Activated naive CD8-positive, alpha-beta T cell treated with anti-CD3 and anti-CD28 coated beads, Interleukin-2, amount 50 U/mL, for 24 hours (primary cell): ENCODE data around the gene PLCD1.
"Not testable (repeated sequence)": the region's sequence is repeated elsewhere in the genome, so short reads cannot be mapped to it uniquely, and the experiment has no call there.

Experiments
- ATAC-seq: fragments of 150-1000 bp; cut with Tn5 transposase; one replicate; pipeline ENCODE4 v1.10.0; 2021
- DNase-seq: peaks from one replicate; pipeline ENCODE4 v3.0.0; 2021
- H3K27ac Mint-ChIP-seq: one replicate; pipeline ENCODE4 v1.8.0; 2021; ENCODE audit warnings: mild to moderate bottlenecking, mixed read lengths
- H3K27me3 Mint-ChIP-seq: one replicate; pipeline ENCODE4 v1.8.0; 2021; ENCODE audit warnings: mixed read lengths
- H3K36me3 Mint-ChIP-seq: one replicate; pipeline ENCODE4 v1.8.0; 2021; ENCODE audit warnings: low read depth, mixed read lengths
- H3K4me1 Mint-ChIP-seq: one replicate; pipeline ENCODE4 v1.8.0; 2021; ENCODE audit warnings: mixed read lengths
- H3K4me3 Mint-ChIP-seq: one replicate; pipeline ENCODE4 v1.8.0; 2021; ENCODE audit warnings: mild to moderate bottlenecking, moderate library complexity, mixed read lengths
- H3K9me3 Mint-ChIP-seq: one replicate; pipeline ENCODE4 v1.8.0; 2021; ENCODE audit warnings: mixed read lengths

The PLCD1 gene

GRCh38 chr3:37993820-37994638 lies 35.4 kb downstream of the PLCD1 start:
- Mint-ChIP-seq H3K4me3 (peak overlapping the region; percentile 91), H3K27ac (peak overlapping the region; percentile 90), H3K4me1 (peaks cover 48% of the 10 kb centered on the region), H3K36me3 (peaks cover 18% of the 10 kb centered on the region), H3K27me3 (no peaks in the 10 kb centered on the region), H3K9me3 (no peaks in the 10 kb centered on the region)
- DNase-seq = peak; percentile 80
- peak; percentile 75 for ATAC-seq

GRCh38 chr3:37993460-37993819 lies 36.0 kb downstream of the PLCD1 start:
- DNase-seq (no peak), ATAC-seq (no peak)
- Mint-ChIP-seq H3K4me3 (peak overlapping the region; percentile 91), H3K27ac (peak overlapping the region; percentile 90), H3K4me1 (peaks cover 44% of the 10 kb centered on the region), H3K9me3 (no peaks in the 10 kb centered on the region), H3K36me3 (peaks cover 18% of the 10 kb centered on the region), H3K27me3 (no peaks in the 10 kb centered on the region)

- peaks cover 18% of the 10 kb centered on the region for H3K36me3 Mint-ChIP-seq
- no peak for ATAC-seq
- H3K4me3 Mint-ChIP-seq = peak overlapping the region; percentile 91
- H3K27me3 Mint-ChIP-seq = no peaks in the 10 kb centered on the region
- H3K4me1 Mint-ChIP-seq = peaks cover 40% of the 10 kb centered on the region
- H3K27ac Mint-ChIP-seq = peak overlapping the region; percentile 90
- DNase-seq = no peak
- no peaks in the 10 kb centered on the region for H3K9me3 Mint-ChIP-seq
These were observed 36.4 kb downstream of the PLCD1 start for GRCh38 chr3:37993067-37993455.

- Mint-ChIP-seq H3K4me1 (peaks cover 37% of the 10 kb centered on the region), H3K27ac (no peak overlapping the region), H3K36me3 (peaks cover 18% of the 10 kb centered on the region), H3K27me3 (no peaks in the 10 kb centered on the region), H3K4me3 (peak overlapping the region; percentile 91), H3K9me3 (no peaks in the 10 kb centered on the region)
- ATAC-seq (no peak), DNase-seq (no peak)
These were observed 37.0 kb downstream of the PLCD1 start for GRCh38 chr3:37992271-37993066.

GRCh38 chr3:37991823-37992222 lies 37.6 kb downstream of the PLCD1 start:
- Mint-ChIP-seq H3K4me3 (no peak overlapping the region), H3K36me3 (peaks cover 17% of the 10 kb centered on the region), H3K27me3 (no peaks in the 10 kb centered on the region), H3K4me1 (peaks cover 35% of the 10 kb centered on the region), H3K9me3 (no peaks in the 10 kb centered on the region), H3K27ac (no peak overlapping the region)
- ATAC-seq (no peak), DNase-seq (no peak)

- no peak overlapping the region for H3K27ac Mint-ChIP-seq
- peaks cover 11% of the 10 kb centered on the region for H3K36me3 Mint-ChIP-seq
- no peaks in the 10 kb centered on the region for H3K27me3 Mint-ChIP-seq
- H3K4me1 Mint-ChIP-seq = peaks cover 28% of the 10 kb centered on the region
- no peaks in the 10 kb centered on the region for H3K9me3 Mint-ChIP-seq
- H3K4me3 Mint-ChIP-seq = no peak overlapping the region
- ATAC-seq (no peak), DNase-seq (no peak)
These were observed 38.3 kb downstream of the PLCD1 start for GRCh38 chr3:37991109-37991508.

- Mint-ChIP-seq H3K4me1 (peaks cover 22% of the 10 kb centered on the region), H3K4me3 (no peak within 1 kb of the TSS), H3K9me3 (no peaks in the 10 kb centered on the region), H3K36me3 (peaks cover 6% of the 10 kb centered on the region), H3K27me3 (no peaks in the 10 kb centered on the region), H3K27ac (no peak within 1 kb of the TSS)
- no peak for ATAC-seq
- DNase-seq = no peak
These were observed 38.9 kb downstream of the PLCD1 start, which contains the start of gene VILL for GRCh38 chr3:37990527-37990926. VILL (plus strand) TSS chr3:37990786; CDS start chr3:37993673, 2,887 bp downstream.

GRCh38 chr3:37989821-37990480 lies 39.5 kb downstream of the PLCD1 start:
- no peak for ATAC-seq
- Mint-ChIP-seq H3K27me3 (no peaks in the 10 kb centered on the region), H3K27ac (no peak overlapping the region), H3K4me3 (no peak overlapping the region), H3K9me3 (no peaks in the 10 kb centered on the region), H3K36me3 (peaks cover under 1% of the 10 kb centered on the region), H3K4me1 (peaks cover 16% of the 10 kb centered on the region)
- no peak for DNase-seq

GRCh38 chr3:37988931-37989525 lies 40.4 kb downstream of the PLCD1 start:
- Mint-ChIP-seq H3K4me3 (no peak overlapping the region), H3K36me3 (no peaks in the 10 kb centered on the region), H3K27ac (no peak overlapping the region), H3K27me3 (no peaks in the 10 kb centered on the region), H3K4me1 (peaks cover 8% of the 10 kb centered on the region), H3K9me3 (no peaks in the 10 kb centered on the region)
- no peak for ATAC-seq
- no peak for DNase-seq

- H3K9me3 Mint-ChIP-seq, H3K27me3 Mint-ChIP-seq, ATAC-seq, H3K36me3 Mint-ChIP-seq, H3K27ac Mint-ChIP-seq, H3K4me1 Mint-ChIP-seq, H3K4me3 Mint-ChIP-seq, DNase-seq: not testable (repeated sequence)
These were observed 41.1 kb downstream of the PLCD1 start for GRCh38 chr3:37988376-37988775.

- H3K27ac Mint-ChIP-seq = no peak overlapping the region
- no peaks in the 10 kb centered on the region for H3K4me1 Mint-ChIP-seq
- no peaks in the 10 kb centered on the region for H3K27me3 Mint-ChIP-seq
- ATAC-seq = no peak
- H3K4me3 Mint-ChIP-seq = no peak overlapping the region
- no peaks in the 10 kb centered on the region for H3K9me3 Mint-ChIP-seq
- DNase-seq = no peak
- no peaks in the 10 kb centered on the region for H3K36me3 Mint-ChIP-seq
These were observed 41.7 kb downstream of the PLCD1 start for GRCh38 chr3:37987751-37988179.

- H3K4me1 Mint-ChIP-seq = no peaks in the 10 kb centered on the region
- ATAC-seq (no peak), DNase-seq (no peak)
- no peaks in the 10 kb centered on the region for H3K36me3 Mint-ChIP-seq
- no peaks in the 10 kb centered on the region for H3K9me3 Mint-ChIP-seq
- H3K4me3 Mint-ChIP-seq = no peak overlapping the region
- no peaks in the 10 kb centered on the region for H3K27me3 Mint-ChIP-seq
- no peak overlapping the region for H3K27ac Mint-ChIP-seq
These were observed 42.1 kb downstream of the PLCD1 start for GRCh38 chr3:37987315-37987697.

- H3K4me1 Mint-ChIP-seq = no peaks in the 10 kb centered on the region
- ATAC-seq (no peak), DNase-seq (no peak)
- no peaks in the 10 kb centered on the region for H3K27me3 Mint-ChIP-seq
- no peak overlapping the region for H3K27ac Mint-ChIP-seq
- H3K4me3 Mint-ChIP-seq = no peak overlapping the region
- no peaks in the 10 kb centered on the region for H3K36me3 Mint-ChIP-seq
- no peaks in the 10 kb centered on the region for H3K9me3 Mint-ChIP-seq
These were observed 42.7 kb downstream of the PLCD1 start for GRCh38 chr3:37986479-37987314.
